IPS-18c (cell line): Measurements from ENCODE around the gene PCSK6.
"Not testable (repeated sequence)": the region's sequence is repeated elsewhere in the genome, so short reads cannot be mapped to it uniquely, and the experiment has no call there.

Experiments
- H3K4me3 ChIP-seq: 2 replicates; pipeline ENCODE4 v1.7.0; 2013; ENCODE audit warnings: low read depth, mild to moderate bottlenecking, low read length, moderate library complexity; ENCODE audit not compliant: insufficient read depth
- H3K9me3 ChIP-seq: one replicate; pipeline ENCODE4 v1.6.1; 2013; ENCODE audit warnings: mild to moderate bottlenecking, low read length, moderate library complexity; ENCODE audit not compliant: control insufficient read depth, insufficient read depth

Gene PCSK6

DNA sequence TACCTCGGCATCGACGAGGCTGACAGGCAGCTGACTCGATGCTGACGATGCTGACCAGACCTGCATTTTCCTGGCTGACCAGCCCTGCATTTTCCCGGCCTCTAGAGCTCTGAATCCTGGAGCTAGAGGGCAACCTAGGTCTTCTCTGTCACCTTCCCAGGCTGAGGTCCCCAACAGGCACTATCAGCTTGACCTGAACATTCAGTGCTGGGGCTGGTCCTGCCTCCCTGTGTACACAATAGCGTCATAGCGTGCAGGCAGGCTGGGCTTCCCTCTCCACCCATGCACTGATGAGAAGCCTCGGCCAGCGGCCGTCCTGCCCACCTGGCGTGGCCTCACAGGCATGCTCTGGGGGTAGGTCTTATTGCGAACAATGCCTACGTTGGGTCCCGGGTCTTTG, 132.2 kb downstream of the PCSK6 start:
- Histone ChIP-seq H3K9me3 (no peaks in the 10 kb centered on the region), H3K4me3 (no peak overlapping the region)

DNA sequence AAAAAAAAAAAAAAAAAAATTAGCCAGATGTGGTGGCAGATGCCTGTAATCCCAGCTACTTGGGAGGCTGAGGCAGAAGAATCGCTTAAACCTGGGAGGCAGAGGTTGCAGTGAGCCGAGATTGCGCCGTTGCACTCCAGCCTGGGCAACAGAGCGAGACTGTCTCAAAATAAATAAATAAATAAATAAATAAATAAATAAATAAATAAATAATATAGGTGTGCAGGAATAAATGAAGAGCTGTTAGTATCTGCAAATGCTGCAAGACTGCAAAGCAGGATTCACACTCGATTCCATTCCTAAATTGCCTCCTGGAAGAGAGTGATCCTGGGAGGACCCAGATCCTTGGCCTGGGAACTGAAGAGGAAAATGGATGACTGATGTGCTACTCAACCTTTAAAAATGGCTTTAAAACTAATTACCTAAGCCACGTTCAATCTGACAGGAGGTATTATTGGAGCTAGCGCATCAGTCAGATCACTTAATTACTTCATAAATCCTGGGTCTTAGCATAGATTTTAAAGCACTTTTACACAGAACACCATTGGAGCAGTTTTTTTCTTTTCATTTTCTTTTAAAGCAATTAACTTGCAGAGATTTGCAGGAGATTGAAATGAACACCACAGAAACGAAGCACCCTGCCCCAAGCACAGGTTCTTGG, 132.9 kb downstream of the PCSK6 start:
- H3K9me3 ChIP-seq, H3K4me3 ChIP-seq: not testable (repeated sequence)

DNA sequence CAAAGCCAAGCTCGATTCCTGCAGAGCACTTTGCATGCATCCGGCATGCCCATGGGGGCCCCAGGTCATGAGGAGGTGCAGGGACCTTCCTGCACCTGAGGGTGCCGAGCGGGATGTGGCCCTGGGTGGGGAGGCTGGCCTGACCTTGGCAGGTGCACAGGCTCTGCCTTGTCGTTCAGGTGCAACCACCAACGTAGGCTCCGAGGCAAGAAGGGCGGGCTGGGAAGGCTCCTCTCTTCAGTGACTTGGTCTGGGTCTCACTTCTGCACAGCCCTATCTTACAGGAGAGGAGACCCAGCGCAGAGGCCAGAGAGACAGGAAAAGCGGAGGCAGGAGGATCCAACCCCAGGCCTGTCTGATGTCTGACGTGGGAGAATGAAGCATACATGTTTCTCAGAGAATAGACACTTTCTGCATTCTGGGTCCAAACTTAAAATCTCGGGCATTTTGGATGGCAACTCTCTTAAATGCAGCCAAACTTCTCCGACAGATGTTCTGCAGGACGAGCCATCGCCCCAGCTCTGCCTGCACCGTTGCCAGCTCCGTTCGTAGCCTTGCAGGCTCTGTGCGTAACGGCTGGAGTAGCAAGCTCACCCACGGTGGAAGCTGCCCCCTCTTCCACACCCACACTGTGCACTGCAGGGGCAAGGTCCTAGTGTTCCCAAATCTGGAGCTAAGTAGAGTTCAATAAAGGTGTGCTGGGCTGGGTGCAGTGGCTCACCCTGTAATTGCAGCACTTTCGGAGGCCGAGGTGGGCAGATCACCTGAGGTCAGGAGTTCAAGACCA, 133.6 kb downstream of the PCSK6 start:
- H3K4me3 ChIP-seq = no peak overlapping the region
- no peaks in the 10 kb centered on the region for H3K9me3 ChIP-seq

DNA sequence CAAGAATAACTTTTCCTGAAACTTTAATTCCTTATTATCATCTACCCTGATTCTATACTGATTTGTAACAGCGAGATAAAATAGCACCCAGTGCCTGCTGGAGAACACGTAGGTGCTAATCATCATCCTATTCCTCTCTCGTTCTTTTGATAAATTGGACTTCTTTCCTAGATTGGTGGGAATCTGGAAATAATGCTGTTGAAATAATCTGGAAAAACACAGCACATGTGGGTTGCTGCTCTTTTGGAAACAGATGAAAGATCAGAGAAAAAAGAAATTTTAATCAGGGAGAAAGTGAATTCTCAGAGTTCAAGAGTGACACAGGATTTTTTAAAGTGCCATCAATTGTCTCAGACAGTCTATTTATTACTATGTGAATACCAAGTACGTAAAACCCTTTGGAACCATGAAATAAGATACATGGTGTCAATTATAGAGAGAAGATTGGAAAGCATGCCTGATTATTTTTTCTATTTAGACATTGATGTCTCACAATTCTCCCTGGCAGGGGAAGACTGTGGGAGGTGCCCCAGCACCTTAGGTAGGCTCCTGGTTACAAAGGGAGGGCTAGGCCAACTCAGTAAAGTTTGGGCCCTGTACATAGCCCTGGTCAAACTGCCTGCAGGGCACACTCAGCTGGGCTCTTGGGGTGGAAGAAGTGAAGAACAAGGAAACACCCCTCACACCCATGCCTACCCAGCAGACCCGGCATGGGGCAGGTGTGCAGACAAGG, 134.4 kb downstream of the PCSK6 start:
- no peaks in the 10 kb centered on the region for H3K9me3 ChIP-seq
- no peak overlapping the region for H3K4me3 ChIP-seq

DNA sequence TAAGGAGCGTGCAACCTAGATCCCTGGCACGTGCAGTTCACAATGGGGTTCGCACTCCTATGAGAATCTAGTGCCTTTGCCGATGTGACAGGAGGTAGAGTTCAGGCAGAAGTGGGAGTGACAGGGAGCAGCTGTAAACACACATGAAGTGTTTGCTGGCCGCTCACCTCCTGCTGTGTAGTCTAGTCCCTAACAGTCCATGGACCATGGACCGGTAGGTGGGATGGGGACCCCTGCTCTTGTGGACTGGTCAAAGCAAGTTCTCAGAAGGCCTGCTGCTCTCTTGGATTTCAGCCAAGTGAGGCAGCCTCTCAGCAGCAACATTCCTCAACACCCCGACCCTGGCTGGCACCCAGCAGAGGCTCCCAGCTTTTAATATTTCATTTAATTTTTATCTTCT, 136.3 kb downstream of the PCSK6 start:
- no peaks in the 10 kb centered on the region for H3K9me3 ChIP-seq
- H3K4me3 ChIP-seq = no peak overlapping the region

DNA sequence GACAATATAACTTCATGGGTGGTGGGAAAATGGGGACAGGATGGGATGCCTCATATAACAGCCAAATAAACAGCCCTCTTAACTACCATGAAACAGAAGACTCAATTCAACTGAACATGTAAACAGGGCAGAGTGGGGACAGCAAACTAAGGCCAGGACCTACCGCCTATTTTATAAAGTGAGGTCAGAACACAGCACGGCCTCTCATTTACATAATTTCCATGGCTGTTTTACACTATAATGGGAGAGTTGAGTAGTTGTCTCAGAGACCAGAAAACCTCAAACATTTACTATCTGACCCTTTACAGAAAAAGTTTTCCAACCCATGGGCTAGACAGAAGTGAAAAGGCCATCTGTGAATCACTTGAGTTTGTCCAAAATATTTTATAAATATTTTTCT, 137.8 kb downstream of the PCSK6 start:
- no peaks in the 10 kb centered on the region for H3K9me3 ChIP-seq

DNA sequence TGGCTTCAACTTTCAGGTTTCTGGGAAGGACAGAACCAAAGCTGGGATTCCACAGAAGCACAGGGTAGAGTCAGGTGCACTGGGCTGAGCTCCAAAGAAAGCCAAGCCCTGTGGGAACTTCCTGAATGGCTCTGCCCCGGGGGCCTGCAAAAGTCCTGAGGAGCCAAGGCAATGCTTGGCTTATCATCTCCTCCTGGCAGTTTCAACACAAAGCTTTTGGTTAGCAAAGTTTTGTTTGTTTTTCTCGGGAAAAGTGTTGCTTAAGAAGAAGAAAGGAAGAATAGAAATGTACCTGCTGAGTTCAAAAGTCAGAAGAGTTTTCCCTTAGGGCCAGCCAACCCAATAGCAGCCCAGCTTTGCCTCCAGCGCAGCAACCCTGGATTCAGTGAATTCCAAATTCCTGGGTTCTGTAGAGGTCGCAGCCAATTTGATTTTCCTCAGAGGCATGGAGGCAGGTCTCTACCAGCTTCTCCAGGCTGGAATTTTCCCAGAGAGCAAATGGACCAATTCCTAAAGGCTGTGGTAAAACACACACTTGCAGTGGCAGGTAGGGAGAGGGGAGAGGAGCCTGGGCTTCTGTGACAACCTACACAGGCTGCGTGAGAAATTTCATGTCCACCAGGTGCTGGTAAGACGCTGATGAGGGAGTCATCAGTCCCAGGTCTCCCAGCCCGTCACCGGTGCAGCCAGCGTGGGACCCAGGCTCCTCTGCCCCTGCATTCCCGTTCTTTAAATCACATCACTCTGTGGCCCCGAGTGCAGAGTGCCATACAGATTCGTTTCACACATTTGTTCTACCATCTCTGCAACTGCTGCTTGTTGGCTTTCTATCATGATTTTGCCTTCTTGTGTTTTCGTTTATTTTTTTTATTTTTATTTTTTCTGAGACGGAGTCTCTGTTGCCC, 140.2 kb downstream of the PCSK6 start:
- no peaks in the 10 kb centered on the region for H3K9me3 ChIP-seq
- no peak overlapping the region for H3K4me3 ChIP-seq

More for the DNA sequence above, 137.8 kb downstream of the PCSK6 start:
- H3K4me3 ChIP-seq = no peak overlapping the region

DNA sequence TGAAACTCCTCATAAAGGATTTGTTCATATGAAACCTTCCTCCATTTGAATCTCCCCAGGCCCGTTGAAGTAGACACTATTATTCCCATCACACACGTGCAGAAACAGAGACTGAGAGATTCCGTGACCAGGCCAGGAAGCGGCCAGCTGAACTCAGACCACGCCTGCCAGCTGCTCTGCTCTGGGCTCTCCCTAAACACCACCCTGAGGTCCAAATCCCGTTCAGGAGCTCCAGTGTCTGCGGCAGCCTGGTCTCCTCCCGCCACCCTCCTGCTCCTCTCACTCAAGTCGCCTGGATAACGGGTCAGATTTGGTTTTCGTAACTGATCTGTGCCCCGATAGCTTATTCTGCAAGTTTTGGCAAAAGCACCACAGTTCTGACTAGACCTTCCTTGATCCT, 140.9 kb downstream of the PCSK6 start:
- no peak overlapping the region for H3K4me3 ChIP-seq
- H3K9me3 ChIP-seq = no peaks in the 10 kb centered on the region

DNA sequence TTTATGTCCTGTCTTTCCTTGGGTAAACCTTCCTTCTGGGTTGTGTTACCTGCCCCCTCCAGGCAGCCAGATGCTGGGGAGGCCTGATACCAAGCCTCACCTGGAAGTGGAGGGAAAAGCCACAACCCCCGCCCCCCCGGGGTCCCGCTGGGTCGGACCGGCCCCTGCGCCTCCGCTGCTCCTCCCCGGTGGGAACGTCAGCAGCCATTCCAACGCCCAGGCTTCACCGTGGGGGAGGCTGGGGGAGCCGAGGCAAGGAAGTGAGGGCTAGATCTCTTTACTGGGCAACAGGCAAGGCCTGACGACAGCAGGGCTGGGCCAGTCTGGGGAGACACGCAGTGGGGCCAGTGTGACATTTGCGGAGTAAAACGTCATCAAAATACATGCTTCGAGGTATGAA, 141.5 kb downstream of the PCSK6 start:
- Histone ChIP-seq H3K4me3 (no peak overlapping the region), H3K9me3 (no peaks in the 10 kb centered on the region)

DNA sequence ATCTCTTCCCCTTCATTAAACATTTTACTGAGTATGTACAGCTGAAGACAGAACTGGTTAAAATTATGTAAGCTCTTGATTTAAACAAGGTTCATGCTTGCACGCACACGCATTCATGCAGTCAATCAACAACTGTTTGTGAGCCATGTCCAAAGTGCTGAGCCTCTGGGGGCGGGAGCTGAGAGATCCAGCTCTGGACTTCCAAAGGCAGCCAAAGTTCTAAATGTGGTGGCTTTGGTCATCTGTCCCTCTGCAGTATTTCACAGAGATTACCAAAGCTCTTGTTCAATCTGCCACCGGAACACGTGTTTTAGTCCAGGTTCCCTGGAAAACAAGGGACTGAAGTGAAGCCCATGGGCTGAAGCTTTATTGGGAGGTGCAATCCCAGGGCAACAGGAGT, 142.1 kb downstream of the PCSK6 start:
- Histone ChIP-seq H3K9me3 (no peaks in the 10 kb centered on the region), H3K4me3 (no peak overlapping the region)

DNA sequence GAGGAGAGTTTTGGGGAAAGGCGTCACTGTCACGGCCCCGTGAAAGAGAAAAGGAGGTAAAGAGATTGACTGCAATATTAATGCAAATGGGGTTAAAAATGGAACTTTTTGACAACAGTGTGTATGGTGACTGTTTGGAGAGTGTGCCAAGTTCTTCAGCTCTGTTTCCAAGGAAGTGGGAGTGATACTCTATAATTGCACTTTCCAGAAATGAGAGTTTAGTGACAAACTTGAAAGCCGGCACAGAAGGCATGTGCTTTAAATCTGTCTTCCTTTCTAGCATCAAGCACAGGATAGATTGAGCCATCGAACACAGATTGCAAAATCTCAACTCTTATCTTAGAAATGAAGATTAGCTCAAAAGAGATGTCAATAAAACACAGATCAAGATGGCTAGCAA, 142.6 kb downstream of the PCSK6 start:
- H3K4me3 ChIP-seq = no peak overlapping the region
- no peaks in the 10 kb centered on the region for H3K9me3 ChIP-seq

DNA sequence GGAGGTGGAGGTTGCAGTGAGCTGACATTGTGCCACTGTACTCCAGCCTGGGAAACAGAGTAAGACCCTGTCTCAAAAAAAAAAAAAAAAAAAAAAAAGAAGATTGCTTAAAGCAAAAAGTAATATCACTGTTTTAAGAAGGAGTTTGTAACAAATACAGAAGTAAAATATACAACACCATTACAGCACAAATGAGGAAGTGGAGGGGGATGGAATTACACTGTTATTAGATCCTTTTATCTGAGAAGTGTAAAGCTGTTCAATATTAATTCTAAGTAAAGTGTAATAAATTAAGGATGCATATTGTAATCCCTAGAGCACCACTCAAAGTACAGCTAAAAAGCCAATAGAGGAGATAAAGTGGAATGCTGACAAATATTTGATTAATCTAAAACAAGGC, 147.5 kb downstream of the PCSK6 start:
- Histone ChIP-seq H3K4me3 (no peak overlapping the region), H3K9me3 (no peaks in the 10 kb centered on the region)

DNA sequence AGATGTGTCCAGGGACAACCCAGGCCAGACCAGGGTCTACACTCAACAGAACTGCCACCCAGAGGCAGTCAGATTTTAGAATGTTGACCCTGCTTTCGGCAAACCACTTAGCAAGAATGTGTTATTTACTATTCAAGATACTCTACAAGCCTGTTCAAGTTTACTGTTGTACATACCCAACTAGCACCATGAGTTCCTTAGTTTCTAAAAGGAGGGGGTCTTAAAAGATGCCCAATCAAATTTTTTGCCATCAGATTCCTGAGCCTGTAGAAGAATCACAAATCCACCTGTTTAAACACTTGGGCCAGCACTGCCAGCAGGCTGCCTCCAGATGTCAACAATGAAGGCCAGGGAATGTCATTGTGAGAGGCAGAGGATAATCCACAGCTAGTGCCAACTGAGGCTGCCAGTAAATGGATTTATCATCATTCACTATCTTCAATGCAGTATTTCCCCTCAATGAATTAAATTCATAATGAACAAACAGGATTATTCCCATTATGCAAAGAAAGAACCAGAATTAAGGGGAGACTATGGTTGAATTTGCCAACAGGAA, 150.9 kb downstream of the PCSK6 start:
- H3K9me3 ChIP-seq = peaks cover 4% of the 10 kb centered on the region
- H3K4me3 ChIP-seq = no peak overlapping the region

DNA sequence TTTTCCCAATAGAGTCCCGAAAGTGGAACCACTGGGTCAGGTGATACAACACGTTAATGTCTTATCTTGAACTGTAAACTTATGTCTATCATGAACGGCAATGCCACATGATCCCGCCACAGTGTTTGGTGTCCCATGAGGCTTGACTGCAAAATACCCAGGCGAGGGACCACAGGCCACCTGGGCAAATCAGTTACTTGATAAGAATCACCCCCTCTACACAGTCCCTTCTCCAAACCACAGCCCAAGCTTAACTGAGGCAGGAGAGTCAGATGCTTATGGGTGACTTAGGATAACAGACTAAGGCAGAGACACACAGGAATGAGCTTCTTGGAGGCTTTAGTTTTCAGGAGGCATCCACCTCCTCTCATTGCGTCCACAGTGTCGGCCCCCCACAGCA, 151.5 kb downstream of the PCSK6 start:
- H3K9me3 ChIP-seq = peaks cover 4% of the 10 kb centered on the region

DNA sequence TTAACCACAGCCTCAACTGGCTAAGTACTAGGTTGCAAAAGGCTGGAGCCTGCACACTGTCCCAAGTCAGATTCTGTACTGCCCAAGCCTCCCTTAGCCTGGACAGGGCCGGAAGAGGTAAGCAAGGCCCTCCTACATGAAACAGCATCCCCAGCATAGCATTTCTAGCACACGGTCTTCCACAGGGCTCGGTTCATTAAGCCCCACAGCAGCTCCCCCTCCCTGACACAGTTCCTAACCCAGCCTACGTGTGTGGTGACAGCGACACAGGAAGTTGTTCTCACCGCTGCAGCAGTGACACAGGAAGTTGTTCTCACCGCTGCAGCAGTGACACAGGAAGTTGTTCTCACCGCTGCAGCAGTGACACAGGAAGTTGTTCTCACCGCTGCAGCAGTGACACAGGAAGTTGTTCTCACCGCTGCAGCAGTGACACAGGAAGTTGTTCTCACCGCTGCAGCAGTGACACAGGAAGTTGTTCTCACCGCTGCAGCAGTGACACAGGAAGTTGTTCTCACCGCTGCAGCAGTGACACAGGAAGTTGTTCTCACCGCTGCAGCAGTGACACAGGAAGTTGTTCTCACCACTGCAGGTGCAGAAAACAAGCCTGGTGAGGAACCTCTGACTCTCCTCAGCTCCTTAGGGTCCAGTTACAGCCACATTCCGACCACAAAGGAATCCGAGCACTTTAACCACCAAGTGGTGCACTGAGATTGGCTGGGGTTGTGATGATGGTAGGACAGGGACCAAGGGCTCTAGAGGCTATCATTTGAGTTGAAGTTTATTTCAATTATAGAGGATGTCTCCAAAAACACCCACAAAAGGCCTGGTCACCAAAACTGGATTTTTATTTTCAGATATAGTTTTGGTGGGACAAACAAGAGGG, 155.4 kb downstream of the PCSK6 start:
- not testable (repeated sequence) for H3K4me3 ChIP-seq, H3K9me3 ChIP-seq

More for the DNA sequence above, 151.5 kb downstream of the PCSK6 start:
- no peak overlapping the region for H3K4me3 ChIP-seq

DNA sequence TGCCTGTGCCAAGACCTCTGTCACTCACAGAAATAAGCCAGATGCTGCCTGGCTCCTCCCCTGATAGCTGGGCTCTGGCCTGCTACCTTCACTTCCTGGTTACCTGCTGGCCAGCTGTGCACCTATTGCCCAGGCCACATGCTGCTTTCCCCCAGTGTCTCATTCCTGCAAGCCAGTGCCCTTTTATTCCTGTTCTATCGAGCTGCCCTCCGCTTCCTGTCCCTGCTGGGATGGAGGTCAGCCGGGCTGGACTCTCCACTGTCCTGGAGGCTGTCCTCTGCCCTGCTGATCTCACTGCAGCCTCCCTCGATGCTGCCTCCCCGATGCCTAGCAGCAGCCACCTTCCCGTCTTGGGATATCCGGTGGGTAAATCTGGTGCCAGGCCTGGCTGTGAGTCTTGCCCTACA, 157.4 kb downstream of the PCSK6 start:
- no peak overlapping the region for H3K4me3 ChIP-seq
- peaks cover 4% of the 10 kb centered on the region for H3K9me3 ChIP-seq
